HepG2 (cell line): ENCODE measurements around the gene SLC2A6. TPM values are rescaled to one million over a fixed set of nuclear protein-coding genes. Genes with fewer than 3 reads are reported as not detected.

Experiments
- ATF7-NPFF ChIP-seq: sonication (generic); formaldehyde crosslinking; IDR thresholded peaks from 2 replicates; pipeline ENCODE4 v1.8.1; 2023; ENCODE audit warnings: mild to moderate bottlenecking, low read depth, missing genetic modification reagents, moderate library complexity
- FOSL1 ChIP-seq: sonication (generic); formaldehyde crosslinking; IDR thresholded peaks from 2 replicates; pipeline ENCODE4 v1.9.0; 2021; ENCODE audit warnings: missing genetic modification reagents, borderline replicate concordance
- FOXA1 ChIP-seq, 2 experiments: fragments of 450-650 bp in 1 of 2; sonication (generic) in 1 of 2; formaldehyde crosslinking in 1 of 2; IDR thresholded peaks; 2 replicates each; pipeline versions ENCODE4 v1.4.0 to v1.6.1; 2016 to 2020; ENCODE audit warnings: missing genetic modification reagents in 1 of 2
- HOXA3 ChIP-seq: sonication (generic); formaldehyde crosslinking; IDR thresholded peaks from 2 replicates; pipeline ENCODE4 v1.5.0; 2020; ENCODE audit warnings: missing genetic modification reagents
- IKZF5 ChIP-seq: IDR thresholded peaks from 2 replicates; pipeline ENCODE4 v1.6.1; 2018; ENCODE audit warnings: missing genetic modification reagents, mild to moderate bottlenecking, missing compliant biosample characterization
- KDM6A ChIP-seq: IDR thresholded peaks from 2 replicates; pipeline ENCODE4 v1.6.1; 2016; ENCODE audit warnings: low read depth
- MED1 ChIP-seq: sonication (generic); formaldehyde crosslinking; IDR thresholded peaks from 2 replicates; pipeline ENCODE4 v1.4.0; 2020; ENCODE audit warnings: missing genetic modification reagents
- NFRKB ChIP-seq: fragments of 450-650 bp; IDR thresholded peaks from 2 replicates; pipeline ENCODE4 v1.6.1; 2017
- PCBP1 ChIP-seq: fragments of 200-400 bp; formaldehyde crosslinking; IDR thresholded peaks from 2 replicates; pipeline ENCODE4 v1.6.1; 2017; ENCODE audit warnings: mild to moderate bottlenecking, low read depth, low read length, borderline replicate concordance
- RAD51 ChIP-seq: fragments of 450-650 bp; IDR thresholded peaks from 2 replicates; pipeline ENCODE4 v1.6.1; 2016; ENCODE audit warnings: borderline replicate concordance
- RFX5 ChIP-seq: IDR thresholded peaks from 2 replicates; pipeline ENCODE4 v1.6.1; 2011; ENCODE audit warnings: low read depth, low read length, improper control_type of control experiment
- RXRB ChIP-seq: IDR thresholded peaks from 2 replicates; pipeline ENCODE4 v1.6.1; 2016; ENCODE audit warnings: borderline replicate concordance, missing genetic modification reagents, missing compliant biosample characterization
- SPEN ChIP-seq: sonication (generic); formaldehyde crosslinking; IDR thresholded peaks from 2 replicates; pipeline ENCODE4 v1.5.1; 2020; ENCODE audit warnings: low read depth, mild to moderate bottlenecking, missing genetic modification reagents
- ZNF253 ChIP-seq: sonication (generic); formaldehyde crosslinking; IDR thresholded peaks from 2 replicates; pipeline ENCODE4 v1.8.0; 2022; ENCODE audit warnings: mild to moderate bottlenecking, missing genetic modification reagents, borderline replicate concordance
- ZNF335 ChIP-seq: sonication (generic); formaldehyde crosslinking; IDR thresholded peaks from 2 replicates; pipeline ENCODE4 v1.4.0; 2020; ENCODE audit warnings: missing genetic modification reagents
- ZNF503 ChIP-seq: sonication (generic); formaldehyde crosslinking; IDR thresholded peaks from 2 replicates; pipeline ENCODE4 v1.4.0; 2020; ENCODE audit warnings: missing genetic modification reagents
- ZNF569 ChIP-seq: sonication (generic); formaldehyde crosslinking; IDR thresholded peaks from 2 replicates; pipeline ENCODE4 v1.5.0; 2020; ENCODE audit warnings: mild to moderate bottlenecking, missing genetic modification reagents, moderate library complexity, borderline replicate concordance
- ZNF577 ChIP-seq: sonication (generic); formaldehyde crosslinking; IDR thresholded peaks from 2 replicates; pipeline ENCODE4 v1.4.0; 2020; ENCODE audit warnings: mild to moderate bottlenecking, low read depth, missing genetic modification reagents, borderline replicate concordance
- ZNF597 ChIP-seq: sonication (generic); formaldehyde crosslinking; IDR thresholded peaks from 2 replicates; pipeline ENCODE4 v1.5.0; 2020; ENCODE audit warnings: missing genetic modification reagents
- ZNF609 ChIP-seq: sonication (generic); formaldehyde crosslinking; IDR thresholded peaks from 2 replicates; pipeline ENCODE4 v1.4.0; 2020; ENCODE audit warnings: mild to moderate bottlenecking, missing genetic modification reagents, borderline replicate concordance
- ZSCAN30 ChIP-seq: sonication (generic); formaldehyde crosslinking; IDR thresholded peaks from 2 replicates; pipeline ENCODE4 v1.5.0; 2020; ENCODE audit warnings: mild to moderate bottlenecking, missing genetic modification reagents
- polyA plus RNA-seq, 8 experiments: library from polyadenylated mRNA; depleted of rRNA in 3 of 8; stranded (reverse) in 7 of 8; unstranded in 1 of 8; fragments of >200 nt; fragmentation: Illumina TruSeq in 4 of 8; extraction: Trizol in 4 of 8; gene quantifications; 2 replicates each; pipeline versions ENCODE4 v1.2.1 to v1.2.3, GENCODE V29; 2011 to 2016; ENCODE audit warnings: low read depth in 4 of 8, missing spikeins in 1 of 8, mixed read lengths in 1 of 8; ENCODE audit not compliant: insufficient read depth in 1 of 8
- total RNA-seq, 5 experiments: library from RNA; depleted of rRNA; stranded (reverse); fragments of >200 nt; fragmentation: Illumina TruSeq; extraction: Trizol; gene quantifications; 2 replicates each; pipeline ENCODE4 v1.2.3, GENCODE V29; 2016; ENCODE audit warnings: low read depth in 1 of 5

SLC2A6 gene
- total and polyA plus RNA-seq, 2 of the 13 experiments (the other 11 are each of a cell fraction or from before 2014, with no cell fraction given): 4.1 to 15.0 TPM

GRCh38 chr9:133460405-133461175 is 18.3 kb downstream of the SLC2A6 start (continued):
- TF ChIP-seq ZNF609 (CRISPR knock-in tag) (peak; percentile 80; the same call in 1 of the 2 replicates), PCBP1 (0 out of 2 replicates have a peak, but pooled peaks have one; percentile 62), ZSCAN30 (CRISPR knock-in tag) (no peak), HOXA3 (CRISPR knock-in tag) (peak; percentile 66; the same call in 1 of the 2 replicates), SPEN (CRISPR knock-in tag) (peak; percentile 57), NFRKB (no peak), ZNF569 (CRISPR knock-in tag) (no peak), KDM6A (CRISPR knock-in tag) (0 out of 2 replicates have a peak, but pooled peaks have one; percentile 45), RFX5 (peak; percentile 72; the same call in 1 of the 2 replicates), ZNF503 (CRISPR knock-in tag) (no peak), IKZF5 (CRISPR knock-in tag) (no peak), ZNF597 (CRISPR knock-in tag) (no peak), ZNF577 (no peak), RXRB (CRISPR knock-in tag) (peak; percentile 82), MED1 (CRISPR knock-in tag) (peak; percentile 79), ATF7-NPFF (CRISPR knock-in tag) (peak; percentile 60; the same call in 1 of the 2 replicates), ZNF253 (CRISPR knock-in tag) (0 out of 2 replicates have a peak, but pooled peaks have one; percentile 55), FOXA1 (IDR thresholded peaks at IDR 0.05) (no peak), FOXA1 (CRISPR knock-in tag; IDR thresholded peaks at IDR 0.05) (peak; percentile 86), ZNF335 (CRISPR knock-in tag) (no peak), RAD51 (peak; percentile 51; the same call in 1 of the 2 replicates), FOSL1 (CRISPR knock-in tag) (no peak)
